ENCODE results near the gene RAPGEF5. TPM values are rescaled to one million over a fixed set of nuclear protein-coding genes. Genes with fewer than 3 reads are reported as not detected.
A peak's percentile ranks its signal among the peaks of the same experiment; 100 is the strongest.

RAPGEF5 gene
- polyA plus RNA-seq, 1 donor (not counting 4 experiments of a cell fraction or from before 2014, with no cell fraction given) = 2.1 TPM

DNA sequence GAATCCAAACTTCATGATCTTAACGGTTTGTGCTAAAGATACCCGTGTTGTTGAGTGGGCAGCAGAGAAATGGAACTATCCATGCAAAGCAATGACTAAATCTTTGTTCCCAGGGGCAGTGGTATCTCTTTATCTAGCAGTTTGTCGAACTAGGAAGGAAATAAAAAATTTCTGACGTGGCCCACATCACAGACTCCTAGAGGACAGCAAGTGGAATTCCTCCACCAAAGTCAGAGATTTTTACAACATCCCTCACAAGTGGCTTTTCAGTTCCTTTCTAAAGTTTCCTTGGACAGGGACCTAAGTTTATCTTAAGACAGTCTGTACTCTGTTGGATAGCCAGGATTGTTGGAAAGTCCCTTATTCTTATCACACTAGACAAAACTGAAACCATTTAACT lies 136.0 kb downstream of the RAPGEF5 start:
- TF ChIP-seq, protein P1, sequence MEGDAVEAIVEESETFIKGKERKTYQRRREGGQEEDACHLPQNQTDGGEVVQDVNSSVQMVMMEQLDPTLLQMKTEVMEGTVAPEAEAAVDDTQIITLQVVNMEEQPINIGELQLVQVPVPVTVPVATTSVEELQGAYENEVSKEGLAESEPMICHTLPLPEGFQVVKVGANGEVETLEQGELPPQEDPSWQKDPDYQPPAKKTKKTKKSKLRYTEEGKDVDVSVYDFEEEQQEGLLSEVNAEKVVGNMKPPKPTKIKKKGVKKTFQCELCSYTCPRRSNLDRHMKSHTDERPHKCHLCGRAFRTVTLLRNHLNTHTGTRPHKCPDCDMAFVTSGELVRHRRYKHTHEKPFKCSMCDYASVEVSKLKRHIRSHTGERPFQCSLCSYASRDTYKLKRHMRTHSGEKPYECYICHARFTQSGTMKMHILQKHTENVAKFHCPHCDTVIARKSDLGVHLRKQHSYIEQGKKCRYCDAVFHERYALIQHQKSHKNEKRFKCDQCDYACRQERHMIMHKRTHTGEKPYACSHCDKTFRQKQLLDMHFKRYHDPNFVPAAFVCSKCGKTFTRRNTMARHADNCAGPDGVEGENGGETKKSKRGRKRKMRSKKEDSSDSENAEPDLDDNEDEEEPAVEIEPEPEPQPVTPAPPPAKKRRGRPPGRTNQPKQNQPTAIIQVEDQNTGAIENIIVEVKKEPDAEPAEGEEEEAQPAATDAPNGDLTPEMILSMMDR (optimal IDR thresholded peaks at IDR 0.05 in 1 of 3, IDR thresholded peaks at IDR 0.05 in 1 of 3, conservative IDR thresholded peaks at IDR 0.05 in 1 of 3; ENCODE audit: extremely low read depth in 1 of 3, insufficient read depth in 2 of 3, low read length in 3 of 3) = no peak
- no peak for TF ChIP-seq EZH2 (IDR thresholded peaks at IDR 0.05; ENCODE audit: low read length)
- H3K79me2 ChIP-seq (ENCODE audit: control insufficient read depth, insufficient read depth, low read length) = no peaks in the 10 kb centered on the region
- dilution Hi-C loops (cut with MboI; ENCODE audit: extremely low pct_ligation_motif_present, low sequenced_read_pairs) = no loop called here
- DNase-seq (ENCODE audit: low read depth, low spot score) (no peak), FAIRE-seq (peak; percentile 36)
- H3K4me3 ChIP-seq (ENCODE audit: control insufficient read depth in 2 of 3, extremely low read depth in 1 of 3, insufficient read depth in 2 of 3, low read depth in 1 of 3, low read length in 3 of 3) = no peak overlapping the region
- H3K27me3 ChIP-seq (ENCODE audit: control insufficient read depth, extremely low read depth, insufficient read depth, low read length) = no peaks in the 10 kb centered on the region
- H3K9ac ChIP-seq (ENCODE audit: control insufficient read depth, extremely low read depth, insufficient read depth, low read length) = no peak overlapping the region
- no peak overlapping the region for H3K27ac ChIP-seq (ENCODE audit: control insufficient read depth, insufficient read depth, low read length)
- no peaks in the 10 kb centered on the region for H3K9me1 ChIP-seq (ENCODE audit: control insufficient read depth, extremely low read depth, insufficient read depth, low read length)
- no peaks in the 10 kb centered on the region for H3K9me3 ChIP-seq (ENCODE audit: control insufficient read depth, low read depth, low read length)
- H3K36me3 ChIP-seq (ENCODE audit: control insufficient read depth in 2 of 2, extremely low read depth in 1 of 2, insufficient read depth in 2 of 2, low read length in 2 of 2) = no peaks in the 10 kb centered on the region
- H4K20me1 ChIP-seq (ENCODE audit: control insufficient read depth, extremely low read depth, insufficient read depth, low read length) = no peaks in the 10 kb centered on the region
- H3K4me1 ChIP-seq (ENCODE audit: control insufficient read depth, extremely low read depth, insufficient read depth, low read length) = peaks cover 16% of the 10 kb centered on the region
- no peak overlapping the region for H3K4me2 ChIP-seq (ENCODE audit: control insufficient read depth, extremely low read depth, insufficient read depth, low read depth, low read length)
- no peak overlapping the region for H2AFZ ChIP-seq (ENCODE audit: control insufficient read depth, low read length)

DNA sequence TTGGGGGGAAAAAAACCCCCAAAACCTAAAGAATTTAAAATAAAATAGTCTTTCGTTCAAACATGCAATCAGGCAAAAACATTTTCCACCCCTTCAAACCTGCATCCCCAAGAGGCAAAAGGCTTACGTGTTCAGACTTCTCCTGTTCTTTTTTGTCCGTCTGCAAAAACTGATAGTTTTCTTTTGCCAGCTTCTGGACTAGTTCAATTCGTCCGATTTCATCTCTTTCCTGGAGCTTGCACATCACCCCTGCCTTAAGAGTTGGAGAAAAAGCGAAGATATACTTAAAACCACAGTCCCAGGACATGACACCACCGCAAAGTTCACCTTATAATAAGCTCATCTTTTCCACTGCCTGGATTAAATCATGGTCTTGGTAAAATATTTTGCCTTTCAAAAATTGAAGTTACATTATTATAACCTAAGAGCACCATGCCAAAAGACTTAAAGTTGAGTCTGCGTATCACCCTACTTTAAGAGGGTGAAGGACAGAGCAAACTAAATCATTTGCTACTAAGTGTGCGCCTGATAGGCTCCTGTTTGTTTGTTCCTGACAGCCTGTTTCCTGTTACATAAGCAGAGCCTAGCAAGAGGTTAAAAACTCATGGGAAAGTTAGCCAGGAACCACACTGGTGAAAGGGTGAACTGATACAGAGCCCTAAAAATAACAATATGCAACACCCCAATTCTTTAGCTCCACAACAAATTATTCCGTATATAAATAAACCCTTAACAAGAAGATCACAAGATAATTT lies 137.0 kb downstream of the RAPGEF5 start:
- Histone ChIP-seq H3K79me2 (ENCODE audit: control insufficient read depth, insufficient read depth, low read length) (no peaks in the 10 kb centered on the region), H3K36me3 (ENCODE audit: control insufficient read depth in 2 of 2, extremely low read depth in 1 of 2, insufficient read depth in 2 of 2, low read length in 2 of 2) (no peaks in the 10 kb centered on the region), H3K27me3 (ENCODE audit: control insufficient read depth, extremely low read depth, insufficient read depth, low read length) (no peaks in the 10 kb centered on the region), H3K9ac (ENCODE audit: control insufficient read depth, extremely low read depth, insufficient read depth, low read length) (no peak overlapping the region), H3K4me2 (ENCODE audit: control insufficient read depth, extremely low read depth, insufficient read depth, low read depth, low read length) (peak overlapping the region; percentile 61), H3K9me3 (ENCODE audit: control insufficient read depth, low read depth, low read length) (no peaks in the 10 kb centered on the region), H3K9me1 (ENCODE audit: control insufficient read depth, extremely low read depth, insufficient read depth, low read length) (no peaks in the 10 kb centered on the region), H3K4me3 (ENCODE audit: control insufficient read depth in 2 of 3, extremely low read depth in 1 of 3, insufficient read depth in 2 of 3, low read depth in 1 of 3, low read length in 3 of 3) (peak overlapping the region in 1 of 3 experiments; percentile 39), H4K20me1 (ENCODE audit: control insufficient read depth, extremely low read depth, insufficient read depth, low read length) (no peaks in the 10 kb centered on the region), H2AFZ (ENCODE audit: control insufficient read depth, low read length) (peak overlapping the region; percentile 50), H3K4me1 (ENCODE audit: control insufficient read depth, extremely low read depth, insufficient read depth, low read length) (peaks cover 16% of the 10 kb centered on the region), H3K27ac (ENCODE audit: control insufficient read depth, insufficient read depth, low read length) (no peak overlapping the region)
- FAIRE-seq = peak; percentile 64
- DNase-seq (ENCODE audit: low read depth, low spot score) = no peak
- dilution Hi-C loops (cut with MboI; ENCODE audit: extremely low pct_ligation_motif_present, low sequenced_read_pairs) = no loop called here
- no peak for TF ChIP-seq EZH2 (IDR thresholded peaks at IDR 0.05; ENCODE audit: low read length)
- TF ChIP-seq, protein P1 (optimal IDR thresholded peaks at IDR 0.05 in 1 of 3, IDR thresholded peaks at IDR 0.05 in 1 of 3, conservative IDR thresholded peaks at IDR 0.05 in 1 of 3; ENCODE audit: extremely low read depth in 1 of 3, insufficient read depth in 2 of 3, low read length in 3 of 3) = no peak

All from keratinocyte (primary cell).